Heart left ventricle (tissue), 16 donors: Measurements from ENCODE around the gene CDC42. TPM values are rescaled to one million over a fixed set of nuclear protein-coding genes. Genes with fewer than 3 reads are reported as not detected.
A peak's percentile ranks its signal among the peaks of the same experiment; 100 is the strongest.

Experiments
- ATAC-seq, 4 donors: fragments of 200-7000 bp; cut with Tn5 transposase; one replicate each; pipeline ENCODE4 v1.9.1; 2020 to 2022; ENCODE audit warnings: moderate library complexity in 4 of 4, mild to moderate bottlenecking in 3 of 4, moderate number of reproducible peaks in 1 of 4
- DNase-seq, 5 donors: peaks; one replicate each; pipeline ENCODE4 v3.0.0-alpha.2; 2020
- H3K27ac ChIP-seq, 12 donors: fragments of 200-600 bp; sonication (generic) in 4 of 12; one replicate each; pipeline versions ENCODE4 v1.5.0 to v1.8.0; 2016 to 2022; ENCODE audit warnings: mild to moderate bottlenecking in 2 of 12
- H3K27me3 ChIP-seq, 9 donors: fragments of 200-600 bp; sonication (generic) in 2 of 9; one replicate each; pipeline versions ENCODE4 v1.5.1 to v1.8.0; 2016 to 2022; ENCODE audit warnings: mild to moderate bottlenecking in 3 of 9
- H3K36me3 ChIP-seq, 9 donors: fragments of 200-600 bp; sonication (generic) in 2 of 9; one replicate each; pipeline versions ENCODE4 v1.5.0 to v1.8.0; 2018 to 2022; ENCODE audit warnings: mild to moderate bottlenecking in 2 of 9
- H3K4me1 ChIP-seq, 12 donors: fragments of 200-600 bp; sonication (generic) in 4 of 12; one replicate each; pipeline versions ENCODE4 v1.5.0 to v1.8.0; 2016 to 2022; ENCODE audit warnings: mild to moderate bottlenecking in 3 of 12
- H3K4me3 ChIP-seq, 12 donors: fragments of 200-600 bp; sonication (generic) in 4 of 12; one replicate each; pipeline versions ENCODE4 v1.5.0 to v1.8.0; 2017 to 2022; ENCODE audit warnings: mild to moderate bottlenecking in 9 of 12, moderate library complexity in 4 of 12
- H3K9me3 ChIP-seq, 12 donors: fragments of 200-600 bp; sonication (generic) in 4 of 12; one replicate each; pipeline versions ENCODE4 v1.5.0 to v1.8.0; 2016 to 2022; ENCODE audit warnings: mild to moderate bottlenecking in 1 of 12
- POLR2A ChIP-seq, 2 donors: fragments of 450-650 bp; IDR thresholded peaks; one replicate each; pipeline ENCODE4 v1.6.1; 2017; ENCODE audit warnings: antibody characterized with exemption in 2 of 2, mild to moderate bottlenecking in 2 of 2, moderate library complexity in 2 of 2
- WGBS, 4 donors: extraction: QIAGEN DNeasy Blood & Tissue Kit in 2 of 4; methylation state at CpG; one replicate each; pipeline versions ENCODE4 v1.1.5 to v1.1.7; 2013 to 2018; 5-methylcytosine and 5-hydroxymethylcytosine counted together
- intact Hi-C, 10 donors: fragments of 100-400 bp; cut with DNase I; formaldehyde crosslinking; loops; one replicate each; pipeline versions ENCODE4 v1.11.1 to v1.14.2; 2022
- polyA plus RNA-seq, 2 donors: library from polyadenylated mRNA; stranded (reverse); fragments of 200-250 nt; gene quantifications; one replicate each; pipeline ENCODE4 v1.2.3, GENCODE V29; 2013
- total RNA-seq, 9 donors: library from RNA; depleted of rRNA in 2 of 9; stranded (reverse); fragments of >200 nt in 2 of 9; fragmentation: NEBNext Ultra II Directional in 3 of 9; extraction: Animal tissue kit (Norgen Biotek cat#: 25700) in 3 of 9; gene quantifications; one replicate each; pipeline versions ENCODE4 v1.1.0 to v1.2.4, GENCODE V29; 2016 to 2023
- TF ChIP-seq, protein P1 (sequence below), 12 donors: fragments of 200-600 bp; sonication (generic) in 4 of 12; IDR thresholded peaks; one replicate each; pipeline versions ENCODE4 v1.5.0 to v1.8.0; 2018 to 2022; ENCODE audit warnings: antibody characterized with exemption in 12 of 12, mild to moderate bottlenecking in 5 of 12
- donor health status: ischemic (EF 13 %, LVEDD 7.1; RV severe dilation, severe dysfunction).
- donor health status: healthy with polysubstance abuse.
- donor health status: DM: no; HTN: yes; CAD: no.
- donor health status: DM: no; HTN: no; CAD: no.
- donor health status: ischemic (EF 25% LVEDD 6.9; RV normal size, moderate dysfunction).
- donor health status: ischemic (EF 25% LVEDD 5.7; RV mildly dilated, moderate dysfunction).
- donor health status: healthy.
- donor health status: DM: yes; HTN: yes; CAD: no.
- donor health status: ischemic (EF 35%, LVEDD 5.7; RV mildly dilated, moderate dysfunction).
- donor health status: nonischemic (EF 11% LVEDD 7.7; RV severe dilation, severe dysfunction).
- donor health status: DM: yes; HTN: yes; CAD: no.
- donor health status: PGD.
- donor health status: ischemic (EF 29% LVEDD 5.4; RV normal size, mild dysfunction).
- donor health status: nonischemic (EF 23%, LVEDD 6.1; RV moderate dilation, normal function).

CDC42 gene
- total and polyA plus RNA-seq, 11 donors = 74.3 to 260 (median 184) TPM

DNA sequence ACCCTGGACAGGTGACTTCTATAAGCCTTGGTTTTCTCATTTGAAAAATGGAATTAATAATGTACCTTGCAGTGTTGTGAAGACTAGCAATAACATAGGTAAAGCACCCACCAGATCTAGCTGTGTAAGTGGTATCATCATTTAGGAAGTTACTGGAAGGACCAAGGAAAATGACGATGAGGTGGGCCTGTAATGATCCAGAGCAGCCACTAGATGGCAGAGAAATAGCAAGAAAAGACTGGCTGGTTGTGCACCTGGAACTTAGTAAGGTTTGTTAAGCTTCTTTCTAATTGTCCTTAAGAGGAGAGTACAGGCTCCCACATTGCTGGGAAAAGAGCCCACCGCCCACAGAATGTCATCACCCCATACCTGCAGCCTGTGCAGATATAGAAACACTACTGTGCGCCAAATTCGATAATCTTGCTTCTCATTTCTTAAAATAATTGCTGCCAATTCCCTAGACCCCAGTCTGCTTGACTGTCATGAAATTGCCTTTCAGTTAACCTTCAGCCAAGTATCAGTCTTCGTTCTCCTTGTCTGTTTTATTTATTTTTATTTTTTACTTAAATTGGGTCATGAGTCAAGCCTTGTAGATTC, 53.2 kb downstream of the CDC42 start:
- H3K27me3 ChIP-seq = no peaks in the 10 kb centered on the region
- H3K27ac ChIP-seq = no peak overlapping the region
- H3K4me3 ChIP-seq = no peak overlapping the region
- peaks cover 0 to 68% (median 8%) of the 10 kb centered on the region in 9 donors for H3K36me3 ChIP-seq
- no peaks in the 10 kb centered on the region for H3K9me3 ChIP-seq
- DNase-seq (no peak), ATAC-seq (peak in 3 of 4 donors; percentile 41 to 45 (median 42))
- TF ChIP-seq, protein P1, sequence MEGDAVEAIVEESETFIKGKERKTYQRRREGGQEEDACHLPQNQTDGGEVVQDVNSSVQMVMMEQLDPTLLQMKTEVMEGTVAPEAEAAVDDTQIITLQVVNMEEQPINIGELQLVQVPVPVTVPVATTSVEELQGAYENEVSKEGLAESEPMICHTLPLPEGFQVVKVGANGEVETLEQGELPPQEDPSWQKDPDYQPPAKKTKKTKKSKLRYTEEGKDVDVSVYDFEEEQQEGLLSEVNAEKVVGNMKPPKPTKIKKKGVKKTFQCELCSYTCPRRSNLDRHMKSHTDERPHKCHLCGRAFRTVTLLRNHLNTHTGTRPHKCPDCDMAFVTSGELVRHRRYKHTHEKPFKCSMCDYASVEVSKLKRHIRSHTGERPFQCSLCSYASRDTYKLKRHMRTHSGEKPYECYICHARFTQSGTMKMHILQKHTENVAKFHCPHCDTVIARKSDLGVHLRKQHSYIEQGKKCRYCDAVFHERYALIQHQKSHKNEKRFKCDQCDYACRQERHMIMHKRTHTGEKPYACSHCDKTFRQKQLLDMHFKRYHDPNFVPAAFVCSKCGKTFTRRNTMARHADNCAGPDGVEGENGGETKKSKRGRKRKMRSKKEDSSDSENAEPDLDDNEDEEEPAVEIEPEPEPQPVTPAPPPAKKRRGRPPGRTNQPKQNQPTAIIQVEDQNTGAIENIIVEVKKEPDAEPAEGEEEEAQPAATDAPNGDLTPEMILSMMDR (IDR thresholded peaks at IDR 0.05) = peak; percentile 66 to 83 (median 78)
- no peak for TF ChIP-seq POLR2A (IDR thresholded peaks at IDR 0.05)
- intact Hi-C loops = loop anchor here (5.0 to 10.0 kb wide), 8 partner anchors 167 to 539 kb away; partner anchors contain the start of gene C1QC (in 4 of the 10)
- peaks cover 0 to 39% (median 16%) of the 10 kb centered on the region in 12 donors for H3K4me1 ChIP-seq
- WGBS, 4 donors = 55 to 60% (median 58%) methylated on average over 5 of the region's 5 CpGs

DNA sequence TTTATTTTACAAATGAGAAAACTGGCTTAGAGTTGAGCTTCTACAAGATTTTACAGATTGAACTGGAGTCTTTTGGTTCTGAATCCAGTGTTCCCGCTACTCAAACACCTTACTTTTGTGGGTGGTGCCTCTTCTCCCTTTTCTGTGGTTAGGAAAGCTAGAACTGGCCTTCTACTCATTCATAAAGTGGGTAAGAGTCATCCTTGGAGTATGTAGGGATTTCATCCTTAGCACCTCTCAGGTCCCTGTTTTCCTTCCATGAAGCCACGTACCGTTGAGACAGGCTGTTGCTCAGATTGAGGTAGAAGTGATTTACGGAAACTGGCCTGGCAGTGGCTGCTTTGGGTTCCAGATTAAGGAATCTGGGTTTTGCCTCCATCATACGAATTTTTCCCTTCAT, 54.6 kb downstream of the CDC42 start:
- H3K27me3 ChIP-seq = no peaks in the 10 kb centered on the region
- H3K4me1 ChIP-seq = peaks cover 0 to 36% (median 15%) of the 10 kb centered on the region in 12 donors
- DNase-seq (no peak), ATAC-seq (no peak)
- H3K36me3 ChIP-seq = peaks cover 0 to 68% (median 8%) of the 10 kb centered on the region in 9 donors
- no peak overlapping the region for H3K27ac ChIP-seq
- WGBS, 4 donors = 90 to 96% (median 95%) methylated on average over 5 of the region's 5 CpGs
- no peak overlapping the region for H3K4me3 ChIP-seq
- intact Hi-C loops = loop anchor here (5.0 to 10.0 kb wide), 8 partner anchors 165 to 538 kb away; partner anchors contain the start of gene C1QC (in 4 of the 10)
- TF ChIP-seq, protein P1 (IDR thresholded peaks at IDR 0.05) = no peak
- no peak for TF ChIP-seq POLR2A (IDR thresholded peaks at IDR 0.05)
- no peaks in the 10 kb centered on the region for H3K9me3 ChIP-seq

DNA sequence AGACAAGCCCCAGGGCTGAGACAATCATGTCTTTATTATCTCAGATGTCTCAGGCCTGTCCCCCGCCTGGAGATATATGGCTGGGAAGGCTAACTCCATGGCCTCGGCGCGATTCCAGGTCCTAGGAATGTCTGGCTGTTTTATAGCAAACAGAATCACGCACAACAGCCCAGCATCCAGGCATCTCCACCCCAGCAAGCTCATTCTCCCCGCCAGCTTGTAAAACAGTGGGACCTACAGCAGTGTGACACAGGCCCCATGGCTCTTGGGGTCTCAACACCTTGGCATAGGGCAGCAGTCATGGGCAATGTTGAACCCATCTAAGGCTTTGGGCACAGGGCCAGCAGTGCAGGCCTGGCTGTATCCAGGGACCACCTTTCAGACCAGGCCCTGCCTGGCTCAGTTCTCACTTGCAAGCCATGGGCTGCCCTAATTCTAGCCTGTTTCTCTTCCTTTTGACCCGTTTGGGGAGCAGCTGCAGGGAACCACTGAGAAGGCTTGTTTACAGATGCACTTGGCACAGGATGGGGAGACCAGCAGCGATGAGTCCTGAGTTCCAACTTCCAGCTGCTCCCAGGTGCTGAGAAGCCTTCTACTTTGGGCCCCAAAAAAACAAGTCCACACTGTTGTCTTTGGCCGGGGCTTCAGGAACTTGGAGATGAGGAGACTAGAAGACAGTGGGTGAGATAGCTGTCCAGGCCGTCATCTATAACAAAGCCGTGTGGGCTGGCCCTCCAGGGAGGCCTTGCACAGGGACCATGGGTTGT, 56.0 kb downstream of the CDC42 start:
- Histone ChIP-seq H3K27ac (peak overlapping the region in 1 of 12 donors; percentile 30), H3K36me3 (peaks cover 0 to 78% (median 21%) of the 10 kb centered on the region in 9 donors), H3K4me3 (no peak overlapping the region), H3K27me3 (no peaks in the 10 kb centered on the region), H3K9me3 (no peaks in the 10 kb centered on the region), H3K4me1 (peaks cover 0 to 46% (median 23%) of the 10 kb centered on the region in 12 donors)
- WGBS, 4 donors = 51 to 62% (median 60%) methylated on average over 10 to 11 of the region's 11 CpGs
- TF ChIP-seq POLR2A (IDR thresholded peaks at IDR 0.05) = no peak
- DNase-seq (no peak), ATAC-seq (peak in 3 of 4 donors; percentile 4 to 27 (median 21))
- intact Hi-C loops = loop anchor here (5.0 to 10.0 kb wide), 8 partner anchors 164 to 536 kb away; partner anchors contain the start of gene C1QC (in 4 of the 10)

DNA sequence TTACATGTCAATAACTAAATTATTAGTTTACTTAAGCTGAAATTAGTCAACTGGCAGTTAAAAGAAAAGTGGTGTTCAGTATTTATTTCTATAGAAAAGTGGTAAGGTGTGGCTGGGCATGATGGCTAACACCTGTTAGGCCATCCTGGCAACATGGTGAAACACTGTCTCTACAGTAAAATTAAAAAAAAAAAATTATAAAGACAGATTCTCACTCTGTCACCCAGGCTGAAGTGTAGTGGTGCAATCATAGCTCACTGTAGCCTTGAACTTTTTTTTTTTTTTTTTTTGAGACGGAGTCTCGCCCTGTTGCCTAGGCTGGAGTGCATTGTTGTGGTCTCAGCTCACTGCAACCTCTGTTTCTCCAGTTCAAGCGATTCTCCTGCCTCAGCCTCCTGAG, 57.5 kb downstream of the CDC42 start:
- 95 to 98% (median 97%) methylated on average over 3 of the region's 3 CpGs for WGBS, 4 donors
- no peak for DNase-seq
- no peak for ATAC-seq
- H3K36me3 ChIP-seq = peaks cover 0 to 91% (median 18%) of the 10 kb centered on the region in 9 donors
- no peak overlapping the region for H3K4me3 ChIP-seq
- no peaks in the 10 kb centered on the region for H3K9me3 ChIP-seq
- intact Hi-C loops = loop anchor here in 2 of 10 donors (5.0 to 10.0 kb wide), 2 partner anchors 302 to 305 kb away; no protein-coding TSS in a partner anchor
- H3K27me3 ChIP-seq = no peaks in the 10 kb centered on the region
- H3K27ac ChIP-seq = no peak overlapping the region
- TF ChIP-seq, protein P1 (IDR thresholded peaks at IDR 0.05) = no peak
- no peak for TF ChIP-seq POLR2A (IDR thresholded peaks at IDR 0.05)
- H3K4me1 ChIP-seq = peaks cover 0 to 58% (median 37%) of the 10 kb centered on the region in 12 donors
